ENCODE data around the gene MYO18A. TPM values are rescaled to one million over a fixed set of nuclear protein-coding genes. Genes with fewer than 3 reads are reported as not detected.
A peak's percentile ranks its signal among the peaks of the same experiment; 100 is the strongest.

Gene MYO18A
- total and polyA plus RNA-seq, 10 of the 15 experiments (the other 5 are each of a cell fraction or from before 2014, with no cell fraction given): 2.9 to 66.0 (median 24.5) TPM

GRCh38 chr17:29219378-29220047 lies 39.3 kb upstream of the MYO18A start (continued):
- no peak for TF ChIP-seq CBX3 (IDR thresholded peaks at IDR 0.05; ENCODE audit: borderline replicate concordance, low read depth)
- TF ChIP-seq FOXM1 (IDR thresholded peaks at IDR 0.05; ENCODE audit: low read depth, low read length): no peak
- TF ChIP-seq SKIL (IDR thresholded peaks at IDR 0.05; ENCODE audit: low read depth, poor library complexity, severe bottlenecking): no peak
- TF ChIP-seq IRF4 (IDR thresholded peaks at IDR 0.05; ENCODE audit: low read depth, low read length): no peak
- TF ChIP-seq ZNF274 (IDR thresholded peaks at IDR 0.05; ENCODE audit: insufficient read depth, insufficient read length): no peak
- TF ChIP-seq ASH2L (IDR thresholded peaks at IDR 0.05; ENCODE audit: borderline replicate concordance, low read depth): no peak
- TF ChIP-seq CREB1 (IDR thresholded peaks at IDR 0.05; ENCODE audit: low read depth): no peak
- no peak for TF ChIP-seq PAX8 (IDR thresholded peaks at IDR 0.05)
- 0 out of 2 replicates have a peak, but pooled peaks have one; percentile 30 for TF ChIP-seq EED (IDR thresholded peaks at IDR 0.05; ENCODE audit: low read depth)
- TF ChIP-seq IKZF1 (conservative IDR thresholded peaks at IDR 0.05): peak; percentile 80
- no peak for TF ChIP-seq NRF1 (conservative IDR thresholded peaks at IDR 0.05; ENCODE audit: low read depth, low read length)
- TF ChIP-seq ZBTB40 (IDR thresholded peaks at IDR 0.05; ENCODE audit: borderline replicate concordance): no peak
- TF ChIP-seq CTCF (IDR thresholded peaks at IDR 0.05 in 2 of 3, conservative IDR thresholded peaks at IDR 0.05 in 1 of 3; ENCODE audit: control insufficient read depth in 2 of 3, extremely low read depth in 1 of 3, insufficient read depth in 1 of 3, low read depth in 3 of 3, low read length in 3 of 3): peak; percentile 76 to 95 (median 79)
- TF ChIP-seq RFX5 (IDR thresholded peaks at IDR 0.05; ENCODE audit: low read depth, low read length): no peak
- TF ChIP-seq CUX1 (IDR thresholded peaks at IDR 0.05; ENCODE audit: insufficient replicate concordance, low read depth, low read length): no peak
- no peak for TF ChIP-seq TCF7 (IDR thresholded peaks at IDR 0.05; ENCODE audit: borderline replicate concordance)

All from GM12878 (cell line).